ENCODE results near the gene PDIA6. TPM values are rescaled to one million over a fixed set of nuclear protein-coding genes. Genes with fewer than 3 reads are reported as not detected.

Gene PDIA6
- total and polyA plus RNA-seq, 9 of the 15 experiments (the other 6 are each of a cell fraction or from before 2014, with no cell fraction given), result 166 to 268 (median 229) TPM

DNA sequence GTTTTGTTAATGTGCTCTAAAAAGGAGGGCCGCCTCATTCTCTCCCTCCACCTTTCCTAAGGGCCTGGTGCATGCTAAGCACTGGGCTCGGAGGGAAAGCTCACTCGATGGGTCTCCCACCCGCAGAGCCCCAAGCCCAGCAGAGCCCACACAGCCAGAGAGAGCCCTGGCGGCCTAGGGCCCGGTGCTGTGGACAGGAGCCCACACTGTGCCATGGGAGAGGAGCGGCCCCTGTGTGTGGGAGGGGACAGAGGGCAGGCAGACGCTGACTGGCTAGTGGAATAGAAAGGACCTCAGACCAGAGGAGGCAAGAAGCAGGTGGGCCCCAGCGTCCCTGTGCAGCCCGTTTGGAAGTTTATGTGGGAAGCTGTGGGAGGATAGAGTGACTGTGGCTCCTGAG lies 49.7 kb upstream of the PDIA6 start:
- Histone ChIP-seq H3K27me3 (ENCODE audit: control insufficient read depth in 2 of 2, insufficient read depth in 2 of 2, low read length in 2 of 2) (peaks cover 48 to 71% of the 10 kb centered on the region in 2 experiments), H4K20me1 (replicated peaks; ENCODE audit: control insufficient read depth, insufficient read depth, low read length) (peaks cover 6% of the 10 kb centered on the region; the same call in 1 of the 2 replicates)

More for the DNA sequence above, 49.7 kb upstream of the PDIA6 start:
- H3K27ac ChIP-seq (ENCODE audit: extremely low read depth, low read depth, low read length), result no peak overlapping the region
- no peak overlapping the region for H2AFZ ChIP-seq (ENCODE audit: low read depth, low read length)
- FAIRE-seq (no peak), ATAC-seq (no peak), DNase-seq (ENCODE audit: extremely low read depth in 1 of 4, low spot score in 3 of 4) (no peak)
- no peak overlapping the region for H3K9ac ChIP-seq (ENCODE audit: insufficient read depth in 1 of 2, low read depth in 2 of 2, low read length in 2 of 2)
- no TSS peak for BruUV-seq (replicated peaks)
- no peaks in the 10 kb centered on the region for H3K9me1 ChIP-seq (ENCODE audit: control insufficient read depth, insufficient read depth, low read length)
- H3K9me3 ChIP-seq (replicated peaks; ENCODE audit: control insufficient read depth, insufficient read depth, low read depth, low read length), result no peaks in the 10 kb centered on the region
- no peak overlapping the region for H3K4me2 ChIP-seq (ENCODE audit: insufficient read depth, low read length)
- ChIA-PET CTCF (ENCODE audit: low intra/inter-chr PET ratio) (no interaction called here), POLR2A (no interaction called here)
- intact Hi-C loops (cut with micrococcal nuclease) (no loop called here), in situ Hi-C loops (cut with MboI) (no loop called here)
- WGBS (ENCODE audit: insufficient coverage, low coverage, missing lambda C conversion rate), result under 1% methylated on average over 10 of the region's 10 CpGs
- H3K36me3 ChIP-seq (ENCODE audit: control insufficient read depth, insufficient read depth, low read length), result no peaks in the 10 kb centered on the region
- no peak overlapping the region for H3K4me3 ChIP-seq
- H3K4me1 ChIP-seq (replicated peaks in 1 of 2; ENCODE audit: control insufficient read depth in 2 of 2, insufficient read depth in 2 of 2, low read length in 2 of 2), result no peaks in the 10 kb centered on the region
- H3K79me2 ChIP-seq (ENCODE audit: control insufficient read depth, insufficient read depth, low read length), result no peaks in the 10 kb centered on the region
- TF ChIP-seq, protein P1, sequence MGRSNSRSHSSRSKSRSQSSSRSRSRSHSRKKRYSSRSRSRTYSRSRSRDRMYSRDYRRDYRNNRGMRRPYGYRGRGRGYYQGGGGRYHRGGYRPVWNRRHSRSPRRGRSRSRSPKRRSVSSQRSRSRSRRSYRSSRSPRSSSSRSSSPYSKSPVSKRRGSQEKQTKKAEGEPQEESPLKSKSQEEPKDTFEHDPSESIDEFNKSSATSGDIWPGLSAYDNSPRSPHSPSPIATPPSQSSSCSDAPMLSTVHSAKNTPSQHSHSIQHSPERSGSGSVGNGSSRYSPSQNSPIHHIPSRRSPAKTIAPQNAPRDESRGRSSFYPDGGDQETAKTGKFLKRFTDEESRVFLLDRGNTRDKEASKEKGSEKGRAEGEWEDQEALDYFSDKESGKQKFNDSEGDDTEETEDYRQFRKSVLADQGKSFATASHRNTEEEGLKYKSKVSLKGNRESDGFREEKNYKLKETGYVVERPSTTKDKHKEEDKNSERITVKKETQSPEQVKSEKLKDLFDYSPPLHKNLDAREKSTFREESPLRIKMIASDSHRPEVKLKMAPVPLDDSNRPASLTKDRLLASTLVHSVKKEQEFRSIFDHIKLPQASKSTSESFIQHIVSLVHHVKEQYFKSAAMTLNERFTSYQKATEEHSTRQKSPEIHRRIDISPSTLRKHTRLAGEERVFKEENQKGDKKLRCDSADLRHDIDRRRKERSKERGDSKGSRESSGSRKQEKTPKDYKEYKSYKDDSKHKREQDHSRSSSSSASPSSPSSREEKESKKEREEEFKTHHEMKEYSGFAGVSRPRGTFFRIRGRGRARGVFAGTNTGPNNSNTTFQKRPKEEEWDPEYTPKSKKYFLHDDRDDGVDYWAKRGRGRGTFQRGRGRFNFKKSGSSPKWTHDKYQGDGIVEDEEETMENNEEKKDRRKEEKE (IDR thresholded peaks at IDR 0.05; ENCODE audit: borderline replicate concordance in 1 of 2, control insufficient read depth in 1 of 2, low read depth in 2 of 2, low read length in 1 of 2), result no peak

Data from K562 (cell line).